ENCODE data around the gene FOXO3. TPM values are rescaled to one million over a fixed set of nuclear protein-coding genes. Genes with fewer than 3 reads are reported as not detected.

FOXO3 gene
- total RNA-seq, 1 donor: 63.6 TPM

- no peaks in the 10 kb centered on the region for H3K27me3 ChIP-seq (ENCODE audit: insufficient read depth, low read length)
- H3K4me1 ChIP-seq (ENCODE audit: insufficient read depth, low read length): peaks cover 61% of the 10 kb centered on the region
- H3K9me3 ChIP-seq (ENCODE audit: low read depth, low read length): no peaks in the 10 kb centered on the region
- H3K4me3 ChIP-seq (ENCODE audit: low read length): no peak overlapping the region
Observed at GRCh38 chr6:108578595-108579327, 18.0 kb downstream of the FOXO3 start.

- H3K9me3 ChIP-seq (ENCODE audit: low read depth, low read length): no peaks in the 10 kb centered on the region
- peaks cover 61% of the 10 kb centered on the region for H3K4me1 ChIP-seq (ENCODE audit: insufficient read depth, low read length)
- H3K4me3 ChIP-seq (ENCODE audit: low read length): no peak overlapping the region
- no peaks in the 10 kb centered on the region for H3K27me3 ChIP-seq (ENCODE audit: insufficient read depth, low read length)
Observed at GRCh38 chr6:108579328-108579721, 18.6 kb downstream of the FOXO3 start.

- H3K27me3 ChIP-seq (ENCODE audit: insufficient read depth, low read length): no peaks in the 10 kb centered on the region
- H3K4me1 ChIP-seq (ENCODE audit: insufficient read depth, low read length): peaks cover 56% of the 10 kb centered on the region
- no peak overlapping the region for H3K4me3 ChIP-seq (ENCODE audit: low read length)
- H3K9me3 ChIP-seq (ENCODE audit: low read depth, low read length): no peaks in the 10 kb centered on the region
Observed at GRCh38 chr6:108580646-108581045, 19.9 kb downstream of the FOXO3 start.

- Histone ChIP-seq H3K27me3 (ENCODE audit: insufficient read depth, low read length) (no peaks in the 10 kb centered on the region), H3K4me3 (ENCODE audit: low read length) (no peak overlapping the region), H3K4me1 (ENCODE audit: insufficient read depth, low read length) (peaks cover 48% of the 10 kb centered on the region), H3K9me3 (ENCODE audit: low read depth, low read length) (no peaks in the 10 kb centered on the region)
Observed at GRCh38 chr6:108581237-108581931, 20.7 kb downstream of the FOXO3 start.

- Histone ChIP-seq H3K9me3 (ENCODE audit: low read depth, low read length) (no peaks in the 10 kb centered on the region), H3K4me1 (ENCODE audit: insufficient read depth, low read length) (peaks cover 43% of the 10 kb centered on the region), H3K27me3 (ENCODE audit: insufficient read depth, low read length) (no peaks in the 10 kb centered on the region), H3K4me3 (ENCODE audit: low read length) (no peak overlapping the region)
Observed at GRCh38 chr6:108581932-108582475, 21.3 kb downstream of the FOXO3 start.

- no peak overlapping the region for H3K4me3 ChIP-seq (ENCODE audit: low read length)
- no peaks in the 10 kb centered on the region for H3K9me3 ChIP-seq (ENCODE audit: low read depth, low read length)
- peaks cover 43% of the 10 kb centered on the region for H3K4me1 ChIP-seq (ENCODE audit: insufficient read depth, low read length)
- no peaks in the 10 kb centered on the region for H3K27me3 ChIP-seq (ENCODE audit: insufficient read depth, low read length)
Observed at GRCh38 chr6:108582618-108583017, 21.9 kb downstream of the FOXO3 start.

- Histone ChIP-seq H3K4me1 (ENCODE audit: insufficient read depth, low read length) (peaks cover 53% of the 10 kb centered on the region), H3K9me3 (ENCODE audit: low read depth, low read length) (no peaks in the 10 kb centered on the region), H3K27me3 (ENCODE audit: insufficient read depth, low read length) (no peaks in the 10 kb centered on the region), H3K4me3 (ENCODE audit: low read length) (no peak overlapping the region)
Observed at GRCh38 chr6:108584323-108584722, 23.6 kb downstream of the FOXO3 start.

- no peaks in the 10 kb centered on the region for H3K27me3 ChIP-seq (ENCODE audit: insufficient read depth, low read length)
- no peaks in the 10 kb centered on the region for H3K9me3 ChIP-seq (ENCODE audit: low read depth, low read length)
- H3K4me1 ChIP-seq (ENCODE audit: insufficient read depth, low read length): peaks cover 52% of the 10 kb centered on the region
- H3K4me3 ChIP-seq (ENCODE audit: low read length): no peak overlapping the region
Observed at GRCh38 chr6:108585359-108585758, 24.6 kb downstream of the FOXO3 start.

GRCh38 chr6:108585921-108586536 is 25.3 kb downstream of the FOXO3 start:
- peaks cover 47% of the 10 kb centered on the region for H3K4me1 ChIP-seq (ENCODE audit: insufficient read depth, low read length)
- H3K4me3 ChIP-seq (ENCODE audit: low read length): no peak overlapping the region
- H3K27me3 ChIP-seq (ENCODE audit: insufficient read depth, low read length): no peaks in the 10 kb centered on the region
- H3K9me3 ChIP-seq (ENCODE audit: low read depth, low read length): no peaks in the 10 kb centered on the region

GRCh38 chr6:108587258-108588059 is 26.7 kb downstream of the FOXO3 start:
- Histone ChIP-seq H3K27me3 (ENCODE audit: insufficient read depth, low read length) (no peaks in the 10 kb centered on the region), H3K4me1 (ENCODE audit: insufficient read depth, low read length) (peaks cover 48% of the 10 kb centered on the region), H3K4me3 (ENCODE audit: low read length) (no peak overlapping the region), H3K9me3 (ENCODE audit: low read depth, low read length) (no peaks in the 10 kb centered on the region)

GRCh38 chr6:108588586-108588985 is 27.9 kb downstream of the FOXO3 start:
- Histone ChIP-seq H3K9me3 (ENCODE audit: low read depth, low read length) (no peaks in the 10 kb centered on the region), H3K27me3 (ENCODE audit: insufficient read depth, low read length) (no peaks in the 10 kb centered on the region), H3K4me1 (ENCODE audit: insufficient read depth, low read length) (peaks cover 55% of the 10 kb centered on the region), H3K4me3 (ENCODE audit: low read length) (no peak overlapping the region)

- Histone ChIP-seq H3K9me3 (ENCODE audit: low read depth, low read length) (no peaks in the 10 kb centered on the region), H3K4me1 (ENCODE audit: insufficient read depth, low read length) (peaks cover 62% of the 10 kb centered on the region), H3K4me3 (ENCODE audit: low read length) (no peak overlapping the region), H3K27me3 (ENCODE audit: insufficient read depth, low read length) (no peaks in the 10 kb centered on the region)
Observed at GRCh38 chr6:108589244-108589791, 28.6 kb downstream of the FOXO3 start.

GRCh38 chr6:108591040-108591816 is 30.5 kb downstream of the FOXO3 start:
- Histone ChIP-seq H3K9me3 (ENCODE audit: low read depth, low read length) (no peaks in the 10 kb centered on the region), H3K4me1 (ENCODE audit: insufficient read depth, low read length) (peaks cover 69% of the 10 kb centered on the region), H3K4me3 (ENCODE audit: low read length) (no peak overlapping the region), H3K27me3 (ENCODE audit: insufficient read depth, low read length) (no peaks in the 10 kb centered on the region)
